Esophagus squamous epithelium (tissue), 5 donors: ENCODE results near the gene PANK4. TPM values are rescaled to one million over a fixed set of nuclear protein-coding genes. Genes with fewer than 3 reads are reported as not detected.
A peak's percentile ranks its signal among the peaks of the same experiment; 100 is the strongest.

ENCODE experiments used
- DNase-seq: peaks from one replicate; lab custom pipeline; 2025; lab: John Stamatoyannopoulos, UW
- H3K27ac ChIP-seq, 4 donors: fragments of 200-600 bp; sonication (generic); one replicate each; pipeline ENCODE4 v1.5.1; 2016 to 2019; ENCODE audit warnings: mild to moderate bottlenecking in 1 of 4
- H3K27me3 ChIP-seq, 4 donors: fragments of 200-600 bp; sonication (generic); 1 replicate in 3 of 4; 2 replicates in 1 of 4; pipeline versions ENCODE4 v1.5.1 to v1.6.0; 2017 to 2021; ENCODE audit warnings: antibody characterized with exemption in 1 of 4
- H3K36me3 ChIP-seq, 3 donors: fragments of 200-600 bp; sonication (generic); one replicate each; pipeline ENCODE4 v1.5.1; 2016 to 2019
- H3K4me1 ChIP-seq, 3 donors: fragments of 200-600 bp; sonication (generic); one replicate each; pipeline ENCODE4 v1.5.1; 2017 to 2019
- H3K4me3 ChIP-seq, 4 donors: fragments of 200-600 bp; sonication (generic); 1 replicate in 3 of 4; 2 replicates in 1 of 4; pipeline ENCODE4 v1.5.1; 2016 to 2019; ENCODE audit warnings: mild to moderate bottlenecking in 2 of 4, moderate library complexity in 1 of 4
- H3K9me3 ChIP-seq, 3 donors: fragments of 200-600 bp; sonication (generic); one replicate each; pipeline ENCODE4 v1.5.1; 2016 to 2019
- POLR2A ChIP-seq, 4 donors: fragments of 450-650 bp; IDR thresholded peaks; one replicate each; pipeline ENCODE4 v1.6.1; 2017; ENCODE audit warnings: antibody characterized with exemption in 4 of 4, mild to moderate bottlenecking in 4 of 4, moderate library complexity in 3 of 4
- WGBS, 2 donors: methylation state at CpG; one replicate each; pipeline ENCODE4 v1.1.5; 2018; 5-methylcytosine and 5-hydroxymethylcytosine counted together
- intact Hi-C: fragments of 100-400 bp; cut with DNase I; formaldehyde crosslinking; loops from one replicate; pipeline ENCODE4 v1.15.0; 2022
- total RNA-seq, 4 donors: library from RNA; depleted of rRNA; stranded (reverse); fragments of >200 nt; gene quantifications; one replicate each; pipeline ENCODE4 v1.1.0, GENCODE V29; 2016
- TF ChIP-seq, protein P1 (sequence below), 6 experiments: fragments of 450-650 bp in 4 of 6; fragments of 200-600 bp in 2 of 6; sonication (generic) in 2 of 6; IDR thresholded peaks; one replicate each; pipeline ENCODE4 v1.5.1; 2016 to 2019; ENCODE audit warnings: antibody characterized with exemption in 6 of 6, mild to moderate bottlenecking in 4 of 6, moderate library complexity in 4 of 6
- donor health status: DM: yes; HTN: yes; CAD: no.

PANK4 gene
- total RNA-seq, 4 donors from 2014 or later: 11.8 to 29.1 (median 17.0) TPM

GRCh38 chr1:2523191-2523890, 3.1 kb downstream of the PANK4 start:
- WGBS, 2 donors: 49 to 58% methylated on average over 12 to 28 of the region's 32 CpGs
- Histone ChIP-seq H3K36me3 (peaks cover 28 to 41% (median 30%) of the 10 kb centered on the region in 3 donors), H3K9me3 (no peaks in the 10 kb centered on the region), H3K27ac (peak overlapping the region in 1 of 4 donors; percentile 36), H3K4me1 (peaks cover 35 to 49% (median 46%) of the 10 kb centered on the region in 3 donors), H3K4me3 (peak overlapping the region in 1 of 4 donors; percentile 5), H3K27me3 (peaks cover 0 to 8% (median 0%) of the 10 kb centered on the region in 4 donors)
- intact Hi-C loops: no loop called here
- DNase-seq: no peak
- TF ChIP-seq, protein P1, sequence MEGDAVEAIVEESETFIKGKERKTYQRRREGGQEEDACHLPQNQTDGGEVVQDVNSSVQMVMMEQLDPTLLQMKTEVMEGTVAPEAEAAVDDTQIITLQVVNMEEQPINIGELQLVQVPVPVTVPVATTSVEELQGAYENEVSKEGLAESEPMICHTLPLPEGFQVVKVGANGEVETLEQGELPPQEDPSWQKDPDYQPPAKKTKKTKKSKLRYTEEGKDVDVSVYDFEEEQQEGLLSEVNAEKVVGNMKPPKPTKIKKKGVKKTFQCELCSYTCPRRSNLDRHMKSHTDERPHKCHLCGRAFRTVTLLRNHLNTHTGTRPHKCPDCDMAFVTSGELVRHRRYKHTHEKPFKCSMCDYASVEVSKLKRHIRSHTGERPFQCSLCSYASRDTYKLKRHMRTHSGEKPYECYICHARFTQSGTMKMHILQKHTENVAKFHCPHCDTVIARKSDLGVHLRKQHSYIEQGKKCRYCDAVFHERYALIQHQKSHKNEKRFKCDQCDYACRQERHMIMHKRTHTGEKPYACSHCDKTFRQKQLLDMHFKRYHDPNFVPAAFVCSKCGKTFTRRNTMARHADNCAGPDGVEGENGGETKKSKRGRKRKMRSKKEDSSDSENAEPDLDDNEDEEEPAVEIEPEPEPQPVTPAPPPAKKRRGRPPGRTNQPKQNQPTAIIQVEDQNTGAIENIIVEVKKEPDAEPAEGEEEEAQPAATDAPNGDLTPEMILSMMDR (IDR thresholded peaks at IDR 0.05): no peak
- TF ChIP-seq POLR2A (IDR thresholded peaks at IDR 0.05): no peak

DNA sequence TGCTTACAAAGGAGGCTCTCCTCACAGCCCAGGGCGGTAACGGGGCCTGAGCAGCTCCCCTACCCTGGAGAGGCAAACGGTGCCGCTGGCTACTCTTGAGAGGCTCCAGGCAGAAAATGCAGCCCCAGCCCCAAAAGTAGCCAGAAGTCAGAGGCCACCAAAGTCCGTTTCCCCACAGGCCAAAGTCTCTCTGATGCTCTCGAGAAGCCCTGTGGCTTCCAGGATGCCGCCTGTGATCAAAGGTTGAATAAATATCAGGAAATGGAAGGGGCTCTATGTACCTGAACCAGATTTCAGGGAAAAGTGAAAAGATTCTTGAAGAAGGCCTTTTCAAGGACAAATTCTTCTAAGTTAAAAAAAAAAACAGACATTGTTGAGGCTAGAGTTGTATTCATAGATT, 4.2 kb downstream of the PANK4 start:
- intact Hi-C loops: no loop called here
- no peaks in the 10 kb centered on the region for H3K27me3 ChIP-seq
- WGBS, 2 donors: 89 to 93% methylated on average over 5 to 6 of the region's 7 CpGs
- H3K4me3 ChIP-seq: no peak overlapping the region
- H3K4me1 ChIP-seq: peaks cover 24 to 38% (median 35%) of the 10 kb centered on the region in 3 donors
- H3K27ac ChIP-seq: no peak overlapping the region
- DNase-seq: no peak
- H3K9me3 ChIP-seq: no peaks in the 10 kb centered on the region
- H3K36me3 ChIP-seq: peaks cover 38 to 52% (median 42%) of the 10 kb centered on the region in 3 donors
- no peak for TF ChIP-seq POLR2A (IDR thresholded peaks at IDR 0.05)
- TF ChIP-seq, protein P1 (IDR thresholded peaks at IDR 0.05): no peak

GRCh38 chr1:2520806-2521205, 5.6 kb downstream of the PANK4 start:
- H3K4me3 ChIP-seq: no peak overlapping the region
- 84 to 94% methylated on average over 9 to 10 of the region's 21 CpGs for WGBS, 2 donors
- H3K9me3 ChIP-seq: no peaks in the 10 kb centered on the region
- no peak for DNase-seq
- intact Hi-C loops: no loop called here
- H3K36me3 ChIP-seq: peaks cover 53 to 66% (median 54%) of the 10 kb centered on the region in 3 donors
- H3K27ac ChIP-seq: no peak overlapping the region
- TF ChIP-seq, protein P1 (IDR thresholded peaks at IDR 0.05): no peak
- no peak for TF ChIP-seq POLR2A (IDR thresholded peaks at IDR 0.05)
- H3K4me1 ChIP-seq: peaks cover 17 to 30% (median 27%) of the 10 kb centered on the region in 3 donors
- no peaks in the 10 kb centered on the region for H3K27me3 ChIP-seq

DNA sequence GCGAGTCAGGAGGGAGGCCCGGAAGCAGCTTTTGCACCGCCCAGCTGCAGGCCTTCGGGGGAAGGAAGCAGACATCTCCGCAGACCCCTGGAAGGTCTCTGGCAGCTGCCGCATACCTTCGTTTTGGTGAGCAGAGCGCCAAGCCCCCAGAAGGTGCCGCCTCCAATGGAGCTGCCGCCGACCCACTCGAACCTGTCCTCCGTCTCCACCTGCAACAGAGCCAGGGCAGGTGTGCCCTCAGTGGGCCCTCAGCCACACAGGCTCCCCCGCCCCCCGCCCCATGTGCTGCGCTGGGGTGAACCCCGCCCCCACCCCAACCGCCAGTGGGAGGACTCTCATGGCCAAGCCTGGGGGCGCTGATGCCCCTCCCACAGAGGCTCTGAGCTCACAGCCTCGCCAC, 6.2 kb downstream of the PANK4 start:
- Histone ChIP-seq H3K9me3 (no peaks in the 10 kb centered on the region), H3K27me3 (no peaks in the 10 kb centered on the region), H3K4me1 (peaks cover 11 to 24% (median 22%) of the 10 kb centered on the region in 3 donors), H3K36me3 (peaks cover 57 to 72% (median 58%) of the 10 kb centered on the region in 3 donors), H3K27ac (no peak overlapping the region), H3K4me3 (no peak overlapping the region)
- intact Hi-C loops: no loop called here
- no peak for DNase-seq
- TF ChIP-seq, protein P1 (IDR thresholded peaks at IDR 0.05): no peak
- TF ChIP-seq POLR2A (IDR thresholded peaks at IDR 0.05): no peak
- WGBS, 2 donors: 92 to 95% methylated on average over 3 to 4 of the region's 20 CpGs

DNA sequence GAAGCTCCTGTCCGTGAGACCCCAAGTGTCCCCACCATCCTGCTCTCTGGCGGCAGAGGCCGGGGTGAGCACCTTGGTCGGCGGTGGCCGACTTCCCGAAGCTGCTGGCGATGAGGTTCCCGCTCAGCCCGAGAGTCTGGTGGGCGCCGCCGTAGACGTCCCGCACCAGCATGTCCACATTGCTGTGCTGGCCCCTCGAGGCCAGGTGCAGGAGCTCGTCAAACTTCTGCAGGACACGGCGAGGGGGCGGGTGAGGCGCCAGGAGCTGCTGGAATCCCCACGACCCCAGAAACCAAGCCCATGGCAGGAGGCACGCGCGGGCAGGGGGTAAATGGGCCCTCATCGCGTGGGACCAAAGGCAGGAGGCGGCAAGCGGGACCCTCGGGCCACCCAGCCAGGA, 6.7 kb downstream of the PANK4 start:
- Histone ChIP-seq H3K27me3 (no peaks in the 10 kb centered on the region), H3K36me3 (peaks cover 57 to 77% (median 63%) of the 10 kb centered on the region in 3 donors), H3K4me3 (no peak overlapping the region), H3K9me3 (no peaks in the 10 kb centered on the region), H3K27ac (no peak overlapping the region), H3K4me1 (peaks cover 8 to 19% (median 18%) of the 10 kb centered on the region in 3 donors)
- intact Hi-C loops: no loop called here
- DNase-seq: no peak
- no peak for TF ChIP-seq POLR2A (IDR thresholded peaks at IDR 0.05)
- TF ChIP-seq, protein P1 (IDR thresholded peaks at IDR 0.05): no peak
- WGBS, 2 donors: 97% methylated on average over 4 of the region's 30 CpGs; no CpG with 5 or more reads in 1 of the 2 donors
